Measurements from ENCODE around the gene PLVAP. TPM values are rescaled to one million over a fixed set of nuclear protein-coding genes. Genes with fewer than 3 reads are reported as not detected.

PLVAP gene
- total and polyA plus RNA-seq, 9 of the 15 experiments (the other 6 are each of a cell fraction or from before 2014, with no cell fraction given), result 0.09 to 0.84 (median 0.51) TPM; not detected in 4

DNA sequence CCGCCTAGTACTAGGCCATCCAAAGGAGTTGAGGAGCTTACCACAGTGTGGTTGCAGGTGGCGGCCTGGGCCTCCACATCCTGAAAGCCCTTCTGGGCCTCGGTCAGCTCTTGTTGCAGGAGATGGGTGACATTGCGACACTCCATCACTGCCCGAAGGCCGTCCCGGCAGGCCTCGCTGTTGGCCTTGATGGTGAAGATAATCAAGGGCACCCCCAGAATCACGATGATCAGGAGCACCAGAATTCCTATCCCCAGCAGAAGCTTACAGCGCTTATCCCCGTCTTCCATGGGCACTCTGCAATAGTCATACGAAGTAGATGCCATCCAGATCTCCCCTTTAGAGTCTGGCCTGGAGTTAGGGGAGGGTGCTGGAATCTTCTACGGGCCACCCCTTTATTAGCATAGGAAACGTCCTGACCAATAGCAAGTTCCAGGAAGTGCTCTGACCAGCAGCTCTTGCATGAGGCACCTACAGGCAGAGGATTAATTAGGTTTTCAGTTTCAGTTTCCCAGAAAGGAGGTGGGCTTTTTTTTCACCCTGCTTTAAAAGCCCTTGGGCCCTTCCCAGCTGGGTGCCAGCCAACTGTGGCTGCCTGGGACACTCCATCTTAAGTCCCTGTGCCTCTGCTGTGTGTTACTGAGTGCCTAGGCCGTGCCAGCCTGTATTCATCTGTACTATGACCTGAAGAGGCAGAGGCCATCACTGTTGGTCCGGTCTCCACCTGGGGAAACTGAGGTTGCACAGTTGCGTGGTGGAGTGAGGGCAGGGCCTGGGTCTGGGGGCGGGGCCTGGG, 28.3 kb upstream of the PLVAP start, which contains the start of gene BST2 (continued):
- TF ChIP-seq, protein P1, sequence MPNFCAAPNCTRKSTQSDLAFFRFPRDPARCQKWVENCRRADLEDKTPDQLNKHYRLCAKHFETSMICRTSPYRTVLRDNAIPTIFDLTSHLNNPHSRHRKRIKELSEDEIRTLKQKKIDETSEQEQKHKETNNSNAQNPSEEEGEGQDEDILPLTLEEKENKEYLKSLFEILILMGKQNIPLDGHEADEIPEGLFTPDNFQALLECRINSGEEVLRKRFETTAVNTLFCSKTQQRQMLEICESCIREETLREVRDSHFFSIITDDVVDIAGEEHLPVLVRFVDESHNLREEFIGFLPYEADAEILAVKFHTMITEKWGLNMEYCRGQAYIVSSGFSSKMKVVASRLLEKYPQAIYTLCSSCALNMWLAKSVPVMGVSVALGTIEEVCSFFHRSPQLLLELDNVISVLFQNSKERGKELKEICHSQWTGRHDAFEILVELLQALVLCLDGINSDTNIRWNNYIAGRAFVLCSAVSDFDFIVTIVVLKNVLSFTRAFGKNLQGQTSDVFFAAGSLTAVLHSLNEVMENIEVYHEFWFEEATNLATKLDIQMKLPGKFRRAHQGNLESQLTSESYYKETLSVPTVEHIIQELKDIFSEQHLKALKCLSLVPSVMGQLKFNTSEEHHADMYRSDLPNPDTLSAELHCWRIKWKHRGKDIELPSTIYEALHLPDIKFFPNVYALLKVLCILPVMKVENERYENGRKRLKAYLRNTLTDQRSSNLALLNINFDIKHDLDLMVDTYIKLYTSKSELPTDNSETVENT (CRISPR knock-in tag; IDR thresholded peaks at IDR 0.05), result no peak
- TF ChIP-seq, protein P2, sequence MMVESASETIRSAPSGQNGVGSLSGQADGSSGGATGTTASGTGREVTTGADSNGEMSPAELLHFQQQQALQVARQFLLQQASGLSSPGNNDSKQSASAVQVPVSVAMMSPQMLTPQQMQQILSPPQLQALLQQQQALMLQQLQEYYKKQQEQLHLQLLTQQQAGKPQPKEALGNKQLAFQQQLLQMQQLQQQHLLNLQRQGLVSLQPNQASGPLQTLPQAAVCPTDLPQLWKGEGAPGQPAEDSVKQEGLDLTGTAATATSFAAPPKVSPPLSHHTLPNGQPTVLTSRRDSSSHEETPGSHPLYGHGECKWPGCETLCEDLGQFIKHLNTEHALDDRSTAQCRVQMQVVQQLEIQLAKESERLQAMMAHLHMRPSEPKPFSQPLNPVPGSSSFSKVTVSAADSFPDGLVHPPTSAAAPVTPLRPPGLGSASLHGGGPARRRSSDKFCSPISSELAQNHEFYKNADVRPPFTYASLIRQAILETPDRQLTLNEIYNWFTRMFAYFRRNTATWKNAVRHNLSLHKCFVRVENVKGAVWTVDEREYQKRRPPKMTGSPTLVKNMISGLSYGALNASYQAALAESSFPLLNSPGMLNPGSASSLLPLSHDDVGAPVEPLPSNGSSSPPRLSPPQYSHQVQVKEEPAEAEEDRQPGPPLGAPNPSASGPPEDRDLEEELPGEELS (CRISPR knock-in tag; IDR thresholded peaks at IDR 0.05; ENCODE audit: borderline replicate concordance), result no peak
- TF ChIP-seq IRF2 (CRISPR knock-in tag; IDR thresholded peaks at IDR 0.05) (no peak), RBM15 (IDR thresholded peaks at IDR 0.05; ENCODE audit: insufficient read depth, low read length) (no peak), MYBL2 (IDR thresholded peaks at IDR 0.05; ENCODE audit: low read depth) (no peak), MYBL2 (CRISPR knock-in tag; IDR thresholded peaks at IDR 0.05; ENCODE audit: borderline replicate concordance) (no peak), JUN (IDR thresholded peaks at IDR 0.05; ENCODE audit: borderline replicate concordance, low read depth, low read length) (0 out of 2 replicates have a peak, but pooled peaks have one; percentile 20), JUN (CRISPR knock-in tag; IDR thresholded peaks at IDR 0.05; ENCODE audit: borderline replicate concordance) (0 out of 2 replicates have a peak, but pooled peaks have one; percentile 34), ZNF354B (CRISPR knock-in tag; IDR thresholded peaks at IDR 0.05) (no peak), CAMTA2 (CRISPR knock-in tag; conservative IDR thresholded peaks at IDR 0.05) (no peak), ZNF217 (CRISPR knock-in tag; IDR thresholded peaks at IDR 0.05) (no peak), NFE2 (IDR thresholded peaks at IDR 0.05; ENCODE audit: low read depth) (no peak), MCM3 (IDR thresholded peaks at IDR 0.05) (no peak), SNRNP70 (optimal IDR thresholded peaks at IDR 0.05; ENCODE audit: low read depth, low read length) (no peak), FIP1L1 (IDR thresholded peaks at IDR 0.05; ENCODE audit: low read depth, low read length, poor library complexity, severe bottlenecking) (no peak), ZNF57 (CRISPR knock-in tag; IDR thresholded peaks at IDR 0.05) (no peak)
- TF ChIP-seq, protein P3, sequence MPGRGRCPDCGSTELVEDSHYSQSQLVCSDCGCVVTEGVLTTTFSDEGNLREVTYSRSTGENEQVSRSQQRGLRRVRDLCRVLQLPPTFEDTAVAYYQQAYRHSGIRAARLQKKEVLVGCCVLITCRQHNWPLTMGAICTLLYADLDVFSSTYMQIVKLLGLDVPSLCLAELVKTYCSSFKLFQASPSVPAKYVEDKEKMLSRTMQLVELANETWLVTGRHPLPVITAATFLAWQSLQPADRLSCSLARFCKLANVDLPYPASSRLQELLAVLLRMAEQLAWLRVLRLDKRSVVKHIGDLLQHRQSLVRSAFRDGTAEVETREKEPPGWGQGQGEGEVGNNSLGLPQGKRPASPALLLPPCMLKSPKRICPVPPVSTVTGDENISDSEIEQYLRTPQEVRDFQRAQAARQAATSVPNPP (IDR thresholded peaks at IDR 0.05; ENCODE audit: borderline replicate concordance, insufficient read depth, insufficient read length), result no peak
- TF ChIP-seq, protein P4, sequence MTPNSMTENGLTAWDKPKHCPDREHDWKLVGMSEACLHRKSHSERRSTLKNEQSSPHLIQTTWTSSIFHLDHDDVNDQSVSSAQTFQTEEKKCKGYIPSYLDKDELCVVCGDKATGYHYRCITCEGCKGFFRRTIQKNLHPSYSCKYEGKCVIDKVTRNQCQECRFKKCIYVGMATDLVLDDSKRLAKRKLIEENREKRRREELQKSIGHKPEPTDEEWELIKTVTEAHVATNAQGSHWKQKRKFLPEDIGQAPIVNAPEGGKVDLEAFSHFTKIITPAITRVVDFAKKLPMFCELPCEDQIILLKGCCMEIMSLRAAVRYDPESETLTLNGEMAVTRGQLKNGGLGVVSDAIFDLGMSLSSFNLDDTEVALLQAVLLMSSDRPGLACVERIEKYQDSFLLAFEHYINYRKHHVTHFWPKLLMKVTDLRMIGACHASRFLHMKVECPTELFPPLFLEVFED (CRISPR knock-in tag; conservative IDR thresholded peaks at IDR 0.05), result no peak
- TF ChIP-seq, protein P5, sequence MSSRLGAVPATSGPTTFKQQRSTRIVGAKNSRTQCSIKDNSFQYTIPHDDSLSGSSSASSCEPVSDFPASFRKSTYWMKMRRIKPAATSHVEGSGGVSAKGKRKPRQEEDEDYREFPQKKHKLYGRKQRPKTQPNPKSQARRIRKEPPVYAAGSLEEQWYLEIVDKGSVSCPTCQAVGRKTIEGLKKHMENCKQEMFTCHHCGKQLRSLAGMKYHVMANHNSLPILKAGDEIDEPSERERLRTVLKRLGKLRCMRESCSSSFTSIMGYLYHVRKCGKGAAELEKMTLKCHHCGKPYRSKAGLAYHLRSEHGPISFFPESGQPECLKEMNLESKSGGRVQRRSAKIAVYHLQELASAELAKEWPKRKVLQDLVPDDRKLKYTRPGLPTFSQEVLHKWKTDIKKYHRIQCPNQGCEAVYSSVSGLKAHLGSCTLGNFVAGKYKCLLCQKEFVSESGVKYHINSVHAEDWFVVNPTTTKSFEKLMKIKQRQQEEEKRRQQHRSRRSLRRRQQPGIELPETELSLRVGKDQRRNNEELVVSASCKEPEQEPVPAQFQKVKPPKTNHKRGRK (tag; IDR thresholded peaks at IDR 0.05), result no peak

All from K562 (cell line).